ENCODE results near the gene SPTBN1.

- TF ChIP-seq CTCF (conservative IDR thresholded peaks at IDR 0.05; ENCODE audit: low read length) (no peak), EZH2phosphoT487 (IDR thresholded peaks at IDR 0.05; ENCODE audit: borderline replicate concordance) (no peak)
These were observed 243.5 kb downstream of the SPTBN1 start for GRCh38 chr2:54699665-54700064.
